Spleen (tissue), 11 donors: Measurements from ENCODE around the gene ADGRA1. TPM values are rescaled to one million over a fixed set of nuclear protein-coding genes. Genes with fewer than 3 reads are reported as not detected.
A peak's percentile ranks its signal among the peaks of the same experiment; 100 is the strongest.

ENCODE experiments used
- DNase-seq: peaks from one replicate; pipeline ENCODE4 v3.0.0-alpha.2; 2020
- H3K27ac ChIP-seq, 8 donors: fragments of 200-600 bp; sonication (generic) in 7 of 8; 1 replicate in 4 of 8; 2 replicates in 4 of 8; pipeline versions ENCODE4 v1.5.0 to v1.8.0; 2016 to 2021; ENCODE audit warnings: inconsistent platforms in 4 of 8, mild to moderate bottlenecking in 4 of 8, moderate library complexity in 1 of 8
- H3K27me3 ChIP-seq, 7 donors: fragments of 200-600 bp; sonication (generic) in 6 of 7; replicated peaks in 1 of 7; 1 replicate in 4 of 7; 2 replicates in 3 of 7; pipeline versions ENCODE4 v1.5.0 to v1.8.0; 2016 to 2021; ENCODE audit warnings: inconsistent platforms in 3 of 7, mild to moderate bottlenecking in 1 of 7
- H3K36me3 ChIP-seq, 6 donors: fragments of 200-600 bp; sonication (generic) in 5 of 6; 1 replicate in 4 of 6; 2 replicates in 2 of 6; pipeline versions ENCODE4 v1.5.0 to v1.8.0; 2016 to 2021; ENCODE audit warnings: inconsistent platforms in 2 of 6
- H3K4me1 ChIP-seq, 6 donors: fragments of 200-600 bp; sonication (generic) in 5 of 6; 1 replicate in 3 of 6; 2 replicates in 3 of 6; pipeline versions ENCODE4 v1.5.0 to v1.8.0; 2016 to 2021; ENCODE audit warnings: inconsistent platforms in 3 of 6
- H3K4me3 ChIP-seq, 8 donors: fragments of 200-600 bp; sonication (generic) in 7 of 8; 1 replicate in 4 of 8; 2 replicates in 4 of 8; pipeline versions ENCODE4 v1.5.0 to v1.8.0; 2016 to 2021; ENCODE audit warnings: inconsistent platforms in 4 of 8, mild to moderate bottlenecking in 4 of 8, moderate library complexity in 2 of 8
- H3K9me3 ChIP-seq, 8 donors: fragments of 200-600 bp; sonication (generic) in 7 of 8; 1 replicate in 4 of 8; 2 replicates in 4 of 8; pipeline versions ENCODE4 v1.5.0 to v1.8.0; 2016 to 2021; ENCODE audit warnings: inconsistent platforms in 4 of 8
- CTCF ChIP-seq, 11 experiments: fragments of 200-600 bp in 7 of 11; fragments of 450-650 bp in 4 of 11; sonication (generic) in 4 of 11; IDR thresholded peaks in 8 of 11; conservative IDR thresholded peaks in 3 of 11; 1 replicate in 7 of 11; 2 replicates in 4 of 11; pipeline versions ENCODE4 v1.4.0 to v1.8.0; 2016 to 2021; ENCODE audit warnings: antibody characterized with exemption in 11 of 11, inconsistent platforms in 4 of 11, mild to moderate bottlenecking in 1 of 11
- POLR2A ChIP-seq, 3 donors: fragments of 450-650 bp; IDR thresholded peaks; one replicate each; pipeline ENCODE4 v1.5.1; 2017; ENCODE audit warnings: antibody characterized with exemption in 3 of 3, mild to moderate bottlenecking in 1 of 3
- POLR2AphosphoS5 ChIP-seq, 3 donors: sonication (generic); formaldehyde crosslinking; IDR thresholded peaks; one replicate each; pipeline ENCODE4 v1.5.1; 2017; ENCODE audit warnings: antibody characterized with exemption in 3 of 3
- WGBS, 5 donors: extraction: QIAGEN DNeasy Blood & Tissue Kit in 3 of 5; methylation state at CpG; one replicate each; pipeline versions ENCODE4 v1.1.5 to v1.1.7; 2013 to 2018; 5-methylcytosine and 5-hydroxymethylcytosine counted together
- intact Hi-C: fragments of 100-400 bp; cut with DNase I; formaldehyde crosslinking; loops from one replicate; pipeline ENCODE4 v1.15.0; 2023; ENCODE audit warnings: low total_unique reads
- polyA plus RNA-seq, 3 donors: library from polyadenylated mRNA; stranded (reverse); fragments of 200-250 nt; gene quantifications; one replicate each; pipeline ENCODE4 v1.2.1, GENCODE V29; 2013
- total RNA-seq, 7 donors: library from RNA; depleted of rRNA in 3 of 7; stranded (reverse); fragments of >200 nt in 3 of 7; fragmentation: NEBNext Ultra II Directional in 4 of 7; extraction: Animal tissue kit (Norgen Biotek cat#: 25700) in 4 of 7; gene quantifications; one replicate each; pipeline versions ENCODE4 v1.1.0 to v1.2.1, GENCODE V29; 2016 to 2021
- donor health status: healthy with polysubstance abuse.
- donor health status: DM: no; HTN: no; CAD: no; lungs with moderate emphysema.
- donor health status: DM: no; HTN: no; CAD: no.
- donor health status: Bipolar disorder and iron deficiency.
- donor health status: healthy.
- donor health status: DM: no; HTN: no; CAD: no.
- donor health status: DM: yes; HTN: yes; CAD: no.

The ADGRA1 gene
- total and polyA plus RNA-seq, 10 donors = 0.02 to 0.34 (median 0.19) TPM; not detected in 6

DNA sequence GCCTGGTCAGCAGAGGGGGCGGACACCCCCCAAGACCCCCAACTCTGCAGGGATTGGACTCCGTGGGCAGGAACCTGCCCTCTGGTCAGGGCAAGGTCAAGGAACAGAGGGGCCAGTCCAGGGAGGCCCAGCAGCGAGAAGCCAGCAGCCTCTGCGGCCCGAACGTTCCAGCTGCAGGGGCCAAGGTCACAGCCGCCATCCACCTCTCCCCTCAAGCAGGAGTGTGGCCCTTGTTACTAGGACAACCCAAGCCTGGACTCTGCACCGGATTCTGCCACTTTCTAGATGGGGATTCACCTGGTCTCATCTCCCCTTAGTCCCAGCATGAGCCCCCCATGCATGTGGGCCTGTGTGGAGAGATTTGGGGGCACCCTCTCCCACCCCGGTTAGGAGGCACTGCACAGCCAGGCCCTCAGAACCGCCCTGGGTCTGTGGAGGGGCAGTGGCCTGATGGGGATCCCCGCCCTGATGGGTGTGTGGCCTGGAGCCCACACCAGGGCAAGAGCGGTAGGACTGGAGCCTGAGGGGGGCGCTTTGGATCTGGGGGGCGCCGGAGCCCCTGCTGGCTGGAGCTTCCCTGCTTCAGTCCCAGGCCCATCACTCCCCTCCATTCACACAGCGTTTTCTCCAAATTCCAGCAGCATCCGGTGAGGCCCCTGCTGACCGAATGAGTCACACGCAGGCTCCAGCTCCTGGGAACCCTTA, 18.1 kb downstream of the ADGRA1 start:
- H3K4me3 ChIP-seq = no peak overlapping the region
- WGBS, 5 donors = 75 to 87% (median 85%) methylated on average over 10 to 19 of the region's 19 CpGs
- peaks cover 0 to 23% (median 5%) of the 10 kb centered on the region in 6 donors for H3K4me1 ChIP-seq
- peaks cover 0 to 40% (median 27%) of the 10 kb centered on the region in 8 donors for H3K9me3 ChIP-seq
- intact Hi-C loops = no loop called here
- no peaks in the 10 kb centered on the region for H3K36me3 ChIP-seq
- peaks cover 0 to 71% (median 12%) of the 10 kb centered on the region in 7 donors for H3K27me3 ChIP-seq
- DNase-seq = no peak
- TF ChIP-seq CTCF (IDR thresholded peaks at IDR 0.05 in 8 of 11, conservative IDR thresholded peaks at IDR 0.05 in 3 of 11) = no peak
- TF ChIP-seq POLR2AphosphoS5 (IDR thresholded peaks at IDR 0.05) = no peak
- TF ChIP-seq POLR2A (IDR thresholded peaks at IDR 0.05) = no peak
- H3K27ac ChIP-seq = no peak overlapping the region

- intact Hi-C loops = no loop called here
- peaks cover 0 to 18% (median 0%) of the 10 kb centered on the region in 6 donors for H3K4me1 ChIP-seq
- H3K9me3 ChIP-seq = peaks cover 0 to 40% (median 27%) of the 10 kb centered on the region in 8 donors
- H3K27ac ChIP-seq = no peak overlapping the region
- H3K27me3 ChIP-seq = peaks cover 0 to 66% (median 9%) of the 10 kb centered on the region in 7 donors
- WGBS, 5 donors = 92 to 97% (median 95%) methylated on average over 17 to 18 of the region's 18 CpGs
- DNase-seq = no peak
- H3K4me3 ChIP-seq = no peak overlapping the region
- no peak for TF ChIP-seq POLR2A (IDR thresholded peaks at IDR 0.05)
- no peak for TF ChIP-seq CTCF (IDR thresholded peaks at IDR 0.05 in 8 of 11, conservative IDR thresholded peaks at IDR 0.05 in 3 of 11)
- TF ChIP-seq POLR2AphosphoS5 (IDR thresholded peaks at IDR 0.05) = no peak
- H3K36me3 ChIP-seq = no peaks in the 10 kb centered on the region
Observed at GRCh38 chr10:133106516-133106915, 18.8 kb downstream of the ADGRA1 start.

- Histone ChIP-seq H3K27ac (no peak overlapping the region), H3K36me3 (no peaks in the 10 kb centered on the region), H3K4me1 (peaks cover 0 to 18% (median 0%) of the 10 kb centered on the region in 6 donors), H3K27me3 (peaks cover 0 to 57% (median 0%) of the 10 kb centered on the region in 7 donors), H3K9me3 (peaks cover 0 to 40% (median 27%) of the 10 kb centered on the region in 8 donors), H3K4me3 (no peak overlapping the region)
- DNase-seq = no peak
- intact Hi-C loops = no loop called here
- WGBS, 5 donors = 80 to 94% (median 85%) methylated on average over 1 of the region's 1 CpG
- TF ChIP-seq CTCF (IDR thresholded peaks at IDR 0.05 in 8 of 11, conservative IDR thresholded peaks at IDR 0.05 in 3 of 11) = no peak
- TF ChIP-seq POLR2AphosphoS5 (IDR thresholded peaks at IDR 0.05) = no peak
- no peak for TF ChIP-seq POLR2A (IDR thresholded peaks at IDR 0.05)
Observed at GRCh38 chr10:133107442-133107841, 19.7 kb downstream of the ADGRA1 start.

DNA sequence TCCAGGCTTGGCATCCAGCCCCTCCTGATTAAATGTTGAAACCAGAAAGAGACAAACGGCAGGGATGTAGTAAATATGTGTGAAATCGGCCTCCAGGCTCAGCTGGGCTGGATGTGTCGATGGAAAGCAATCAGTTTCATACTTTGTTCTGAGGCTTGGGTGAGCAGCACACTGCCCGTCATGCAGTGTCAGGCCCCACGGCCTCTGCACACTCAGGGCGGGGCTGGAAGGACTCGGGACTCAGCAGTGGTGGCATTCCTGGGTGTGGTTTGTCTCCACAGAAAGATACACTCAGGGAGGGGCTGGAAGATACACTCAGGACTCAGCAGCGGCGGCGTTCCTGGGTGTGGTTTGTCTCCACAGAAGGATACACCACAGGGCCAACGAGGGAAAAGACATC, 22.0 kb downstream of the ADGRA1 start:
- Histone ChIP-seq H3K4me1 (peaks cover 0 to 18% (median 0%) of the 10 kb centered on the region in 6 donors), H3K9me3 (peaks cover 0 to 40% (median 27%) of the 10 kb centered on the region in 8 donors), H3K27ac (peak overlapping the region in 6 of 8 donors; percentile 38 to 80 (median 71)), H3K36me3 (no peaks in the 10 kb centered on the region), H3K4me3 (peak overlapping the region in 1 of 8 donors; percentile 0), H3K27me3 (peaks cover 0 to 34% (median 0%) of the 10 kb centered on the region in 7 donors)
- no peak for DNase-seq
- intact Hi-C loops = no loop called here
- TF ChIP-seq POLR2A (IDR thresholded peaks at IDR 0.05) = no peak
- TF ChIP-seq CTCF (IDR thresholded peaks at IDR 0.05 in 8 of 11, conservative IDR thresholded peaks at IDR 0.05 in 3 of 11) = no peak
- TF ChIP-seq POLR2AphosphoS5 (IDR thresholded peaks at IDR 0.05) = no peak
- WGBS, 5 donors = 55 to 72% (median 62%) methylated on average over 7 to 11 of the region's 11 CpGs
